GM23338 (cell line): ENCODE measurements around the gene KIAA1671. TPM values are rescaled to one million over a fixed set of nuclear protein-coding genes. Genes with fewer than 3 reads are reported as not detected.

ENCODE experiments used
- ATAC-seq: fragments of 200-7000 bp; cut with Tn5 transposase; 3 replicates; pipeline ENCODE4 v1.9.1; 2020
- DNase-seq: peaks from one replicate; pipeline ENCODE4 v3.0.0-alpha.2; 2015; ENCODE audit warnings: low spot score
- H2AFZ ChIP-seq: fragments of 200-600 bp; sonication (generic); 2 replicates; pipeline ENCODE4 v1.8.0; 2016; ENCODE audit warnings: antibody characterized with exemption, mild to moderate bottlenecking, moderate library complexity
- H3F3A ChIP-seq: fragments of 200-600 bp; sonication (generic); replicated peaks from 2 replicates; pipeline ENCODE4 v1.8.0; 2017; ENCODE audit warnings: antibody characterized with exemption, mixed run types, low read depth
- H3K27ac ChIP-seq: fragments of 200-600 bp; sonication (generic); 2 replicates; pipeline ENCODE4 v1.6.1; 2016; ENCODE audit warnings: low read depth
- H3K27me3 ChIP-seq: fragments of 200-600 bp; sonication (generic); 2 replicates; pipeline ENCODE4 v1.8.0; 2016; ENCODE audit warnings: mild to moderate bottlenecking, mixed run types, moderate library complexity; ENCODE audit not compliant: insufficient read depth
- H3K36me3 ChIP-seq: fragments of 200-600 bp; sonication (generic); 2 replicates; pipeline ENCODE4 v1.8.0; 2016; ENCODE audit warnings: mild to moderate bottlenecking; ENCODE audit not compliant: insufficient read depth
- H3K4me1 ChIP-seq: fragments of 200-600 bp; sonication (generic); 2 replicates; pipeline ENCODE4 v1.8.0; 2016; ENCODE audit warnings: mild to moderate bottlenecking, moderate library complexity; ENCODE audit not compliant: insufficient read depth
- H3K4me2 ChIP-seq: fragments of 200-600 bp; sonication (generic); 2 replicates; pipeline ENCODE4 v1.7.1; 2017; ENCODE audit warnings: mixed run types
- H3K4me3 ChIP-seq: fragments of 200-600 bp; sonication (generic); 2 replicates; pipeline ENCODE4 v1.6.1; 2016; ENCODE audit warnings: mixed run types
- H3K79me2 ChIP-seq: fragments of 200-600 bp; sonication (generic); replicated peaks from 2 replicates; pipeline ENCODE4 v1.8.0; 2017; ENCODE audit warnings: mild to moderate bottlenecking; ENCODE audit not compliant: insufficient read depth
- H3K9me2 ChIP-seq: fragments of 200-600 bp; sonication (generic); 2 replicates; pipeline ENCODE4 v1.8.0; 2017; ENCODE audit not compliant: insufficient read depth
- H4K20me1 ChIP-seq: fragments of 200-600 bp; sonication (generic); replicated peaks from 2 replicates; pipeline ENCODE4 v1.8.0; 2017; ENCODE audit warnings: mild to moderate bottlenecking; ENCODE audit not compliant: insufficient read depth
- H3K27ac Mint-ChIP-seq: 2 replicates; pipeline ENCODE4 v1.8.0; 2020; ENCODE audit warnings: inconsistent platforms, mild to moderate bottlenecking, moderate library complexity, mixed read lengths
- H3K27me3 Mint-ChIP-seq: 3 replicates; pipeline ENCODE4 v1.8.0; 2022; ENCODE audit warnings: low read depth, mild to moderate bottlenecking, moderate library complexity, mixed read lengths, inconsistent platforms; ENCODE audit not compliant: insufficient read depth, poor library complexity
- H3K36me3 Mint-ChIP-seq: 3 replicates; pipeline ENCODE4 v1.8.0; 2021; ENCODE audit warnings: low read depth, mild to moderate bottlenecking, inconsistent platforms, moderate library complexity, mixed read lengths
- H3K4me1 Mint-ChIP-seq: 3 replicates; pipeline ENCODE4 v1.8.0; 2020; ENCODE audit warnings: mild to moderate bottlenecking, inconsistent platforms, mixed read lengths
- H3K4me3 Mint-ChIP-seq: 3 replicates; pipeline ENCODE4 v1.8.0; 2021; ENCODE audit warnings: moderate library complexity, mild to moderate bottlenecking, inconsistent platforms, mixed read lengths
- H3K9me3 Mint-ChIP-seq: 3 replicates; pipeline ENCODE4 v1.8.0; 2020; ENCODE audit warnings: moderate library complexity, mild to moderate bottlenecking, inconsistent platforms, mixed read lengths
- CREB1 ChIP-seq: fragments of 250-450 bp; sonication (Bioruptor Pico); IDR thresholded peaks from 2 replicates; pipeline ENCODE4 v1.5.0; 2020; ENCODE audit warnings: low read depth, mild to moderate bottlenecking, moderate library complexity
- EZH2 ChIP-seq: fragments of 200-600 bp; sonication (generic); IDR thresholded peaks from one replicate; pipeline ENCODE4 v1.8.0; 2017; ENCODE audit warnings: antibody characterized with exemption, mild to moderate bottlenecking, low read depth; ENCODE audit not compliant: unreplicated experiment
- JUNB ChIP-seq: IDR thresholded peaks from one replicate; pipeline ENCODE4 v1.6.1; 2016; ENCODE audit warnings: antibody characterized with exemption; ENCODE audit not compliant: unreplicated experiment
- NANOG ChIP-seq: IDR thresholded peaks from 2 replicates; pipeline ENCODE4 v1.6.1; 2016; ENCODE audit warnings: antibody characterized with exemption, borderline replicate concordance
- STAT1 ChIP-seq: IDR thresholded peaks from one replicate; pipeline ENCODE4 v1.6.1; 2016; ENCODE audit warnings: antibody characterized with exemption; ENCODE audit not compliant: unreplicated experiment
- ZNF331 ChIP-seq: fragments of 250-450 bp; sonication (Bioruptor Pico); IDR thresholded peaks from 2 replicates; pipeline ENCODE4 v1.5.0; 2020; ENCODE audit warnings: low read depth, mild to moderate bottlenecking, moderate library complexity
- polyA plus RNA-seq: library from polyadenylated mRNA; unstranded; fragments of >200 nt; fragmentation: Nextera tagmentation; extraction: Ambion mirVana; gene quantifications from 2 replicates; pipeline ENCODE4 v1.2.1, GENCODE V29; 2016
- total RNA-seq: library from RNA; depleted of rRNA; stranded (reverse); fragments of >200 nt; shearing (Covaris generic); gene quantifications from 2 replicates; pipeline ENCODE4 v1.2.3, GENCODE V29; 2014
- TF ChIP-seq, protein P1 (sequence below): fragments of 250-450 bp; sonication (Bioruptor Pico); IDR thresholded peaks from 2 replicates; pipeline ENCODE4 v1.5.0; 2020; ENCODE audit warnings: mild to moderate bottlenecking, moderate library complexity
- TF ChIP-seq, protein P2 (sequence below), 2 experiments: fragments of 200-600 bp in 1 of 2; sonication (generic) in 1 of 2; conservative IDR thresholded peaks; 2 replicates each; pipeline versions ENCODE4 v1.5.1 to v1.6.1; 2016 to 2017; ENCODE audit warnings: antibody characterized with exemption in 2 of 2, low read depth in 2 of 2, mild to moderate bottlenecking in 2 of 2, moderate library complexity in 1 of 2

KIAA1671 gene
- total and polyA plus RNA-seq, 2 experiments from 2014 or later, result 6.1 to 27.2 TPM

DNA sequence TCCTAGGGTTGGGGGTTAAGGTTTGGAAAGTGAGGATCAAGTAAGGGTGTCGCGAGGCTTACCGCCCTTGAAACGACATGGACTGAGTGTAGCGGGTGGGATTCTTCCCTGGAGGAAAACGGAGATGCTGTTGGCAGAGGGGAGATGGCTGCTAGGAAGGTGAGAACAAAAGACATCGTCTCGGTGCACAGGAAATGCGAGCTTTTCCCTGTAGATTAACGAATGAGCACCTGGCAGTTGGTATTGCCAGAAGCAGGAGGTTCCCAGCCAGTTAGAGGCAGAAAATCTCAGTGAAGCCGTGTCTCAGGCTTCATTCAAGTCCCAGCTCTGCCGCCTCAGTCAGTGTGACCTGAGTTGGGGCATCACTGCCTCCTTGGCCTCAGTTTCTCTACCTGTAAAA lies 4.6 kb upstream of the KIAA1671 start (continued):
- TF ChIP-seq, protein P1, sequence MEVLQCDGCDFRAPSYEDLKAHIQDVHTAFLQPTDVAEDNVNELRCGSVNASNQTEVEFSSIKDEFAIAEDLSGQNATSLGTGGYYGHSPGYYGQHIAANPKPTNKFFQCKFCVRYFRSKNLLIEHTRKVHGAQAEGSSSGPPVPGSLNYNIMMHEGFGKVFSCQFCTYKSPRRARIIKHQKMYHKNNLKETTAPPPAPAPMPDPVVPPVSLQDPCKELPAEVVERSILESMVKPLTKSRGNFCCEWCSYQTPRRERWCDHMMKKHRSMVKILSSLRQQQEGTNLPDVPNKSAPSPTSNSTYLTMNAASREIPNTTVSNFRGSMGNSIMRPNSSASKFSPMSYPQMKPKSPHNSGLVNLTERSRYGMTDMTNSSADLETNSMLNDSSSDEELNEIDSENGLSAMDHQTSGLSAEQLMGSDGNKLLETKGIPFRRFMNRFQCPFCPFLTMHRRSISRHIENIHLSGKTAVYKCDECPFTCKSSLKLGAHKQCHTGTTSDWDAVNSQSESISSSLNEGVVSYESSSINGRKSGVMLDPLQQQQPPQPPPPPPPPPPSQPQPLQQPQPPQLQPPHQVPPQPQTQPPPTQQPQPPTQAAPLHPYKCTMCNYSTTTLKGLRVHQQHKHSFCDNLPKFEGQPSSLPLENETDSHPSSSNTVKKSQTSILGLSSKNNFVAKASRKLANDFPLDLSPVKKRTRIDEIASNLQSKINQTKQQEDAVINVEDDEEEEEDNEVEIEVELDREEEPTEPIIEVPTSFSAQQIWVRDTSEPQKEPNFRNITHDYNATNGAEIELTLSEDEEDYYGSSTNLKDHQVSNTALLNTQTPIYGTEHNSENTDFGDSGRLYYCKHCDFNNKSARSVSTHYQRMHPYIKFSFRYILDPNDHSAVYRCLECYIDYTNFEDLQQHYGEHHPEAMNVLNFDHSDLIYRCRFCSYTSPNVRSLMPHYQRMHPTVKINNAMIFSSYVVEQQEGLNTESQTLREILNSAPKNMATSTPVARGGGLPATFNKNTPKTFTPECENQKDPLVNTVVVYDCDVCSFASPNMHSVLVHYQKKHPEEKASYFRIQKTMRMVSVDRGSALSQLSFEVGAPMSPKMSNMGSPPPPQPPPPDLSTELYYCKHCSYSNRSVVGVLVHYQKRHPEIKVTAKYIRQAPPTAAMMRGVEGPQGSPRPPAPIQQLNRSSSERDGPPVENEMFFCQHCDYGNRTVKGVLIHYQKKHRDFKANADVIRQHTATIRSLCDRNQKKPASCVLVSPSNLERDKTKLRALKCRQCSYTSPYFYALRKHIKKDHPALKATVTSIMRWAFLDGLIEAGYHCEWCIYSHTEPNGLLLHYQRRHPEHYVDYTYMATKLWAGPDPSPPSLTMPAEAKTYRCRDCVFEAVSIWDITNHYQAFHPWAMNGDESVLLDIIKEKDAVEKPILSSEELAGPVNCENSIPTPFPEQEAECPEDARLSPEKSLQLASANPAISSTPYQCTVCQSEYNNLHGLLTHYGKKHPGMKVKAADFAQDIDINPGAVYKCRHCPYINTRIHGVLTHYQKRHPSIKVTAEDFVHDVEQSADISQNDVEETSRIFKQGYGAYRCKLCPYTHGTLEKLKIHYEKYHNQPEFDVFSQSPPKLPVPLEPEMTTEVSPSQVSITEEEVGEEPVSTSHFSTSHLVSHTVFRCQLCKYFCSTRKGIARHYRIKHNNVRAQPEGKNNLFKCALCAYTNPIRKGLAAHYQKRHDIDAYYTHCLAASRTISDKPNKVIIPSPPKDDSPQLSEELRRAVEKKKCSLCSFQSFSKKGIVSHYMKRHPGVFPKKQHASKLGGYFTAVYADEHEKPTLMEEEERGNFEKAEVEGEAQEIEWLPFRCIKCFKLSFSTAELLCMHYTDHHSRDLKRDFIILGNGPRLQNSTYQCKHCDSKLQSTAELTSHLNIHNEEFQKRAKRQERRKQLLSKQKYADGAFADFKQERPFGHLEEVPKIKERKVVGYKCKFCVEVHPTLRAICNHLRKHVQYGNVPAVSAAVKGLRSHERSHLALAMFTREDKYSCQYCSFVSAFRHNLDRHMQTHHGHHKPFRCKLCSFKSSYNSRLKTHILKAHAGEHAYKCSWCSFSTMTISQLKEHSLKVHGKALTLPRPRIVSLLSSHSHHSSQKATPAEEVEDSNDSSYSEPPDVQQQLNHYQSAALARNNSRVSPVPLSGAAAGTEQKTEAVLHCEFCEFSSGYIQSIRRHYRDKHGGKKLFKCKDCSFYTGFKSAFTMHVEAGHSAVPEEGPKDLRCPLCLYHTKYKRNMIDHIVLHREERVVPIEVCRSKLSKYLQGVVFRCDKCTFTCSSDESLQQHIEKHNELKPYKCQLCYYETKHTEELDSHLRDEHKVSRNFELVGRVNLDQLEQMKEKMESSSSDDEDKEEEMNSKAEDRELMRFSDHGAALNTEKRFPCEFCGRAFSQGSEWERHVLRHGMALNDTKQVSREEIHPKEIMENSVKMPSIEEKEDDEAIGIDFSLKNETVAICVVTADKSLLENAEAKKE (CRISPR knock-in tag), result no peak
- TF ChIP-seq ZNF331 (CRISPR knock-in tag) (no peak), JUNB (no peak), EZH2 (no peak), STAT1 (no peak)

DNA sequence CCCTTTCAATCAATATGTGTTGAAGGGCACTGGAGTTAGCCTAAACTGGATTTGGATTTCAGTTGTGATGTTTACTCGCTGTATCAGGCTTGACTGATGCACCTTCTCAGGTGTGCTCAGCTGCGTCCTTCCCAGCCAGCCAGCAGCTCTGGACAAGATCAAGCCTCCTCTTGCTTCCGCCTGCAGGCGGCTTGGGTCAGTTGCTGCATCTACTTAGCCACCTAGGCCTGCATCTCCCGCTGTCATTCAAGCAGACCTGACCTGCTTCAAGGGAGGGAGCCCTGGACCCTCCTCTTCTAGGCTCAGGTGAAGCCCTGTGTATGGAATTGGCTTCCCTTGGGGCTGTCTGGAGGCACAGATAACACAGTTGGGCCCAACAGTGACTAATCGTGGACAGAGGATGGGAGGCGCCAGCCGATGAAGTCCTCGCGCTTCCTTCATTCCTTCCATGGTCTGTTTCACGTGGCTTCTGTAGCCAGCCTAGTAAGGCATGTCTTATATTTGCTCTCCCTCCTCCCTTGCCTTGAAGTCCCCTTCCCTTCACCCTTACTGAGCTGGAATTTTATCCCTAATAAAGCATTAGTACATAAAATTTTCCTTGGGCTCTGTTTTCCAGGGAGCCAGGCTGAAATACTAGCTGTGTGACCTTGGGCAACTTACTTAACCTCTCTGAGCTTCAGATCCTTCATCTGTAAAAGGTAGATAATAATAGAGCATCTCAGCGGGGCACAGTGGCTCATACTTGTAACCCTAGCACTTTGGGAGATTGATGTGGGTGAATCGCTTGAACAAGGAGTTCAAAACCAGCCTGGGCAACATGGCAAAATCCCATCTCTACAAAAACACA lies 3.9 kb upstream of the KIAA1671 start:
- Histone ChIP-seq H3K27ac (peak overlapping the region; percentile 78), H4K20me1 (no peaks in the 10 kb centered on the region), H3K27me3 (no peaks in the 10 kb centered on the region; the same call in 1 of the 2 replicates), H3K9me2 (no peaks in the 10 kb centered on the region), H3K4me2 (peak overlapping the region; percentile 49; the same call in 1 of the 2 replicates), H3K36me3 (no peaks in the 10 kb centered on the region), H3K4me3 (no peak overlapping the region), H3K4me1 (peaks cover 19% of the 10 kb centered on the region; the same call in 1 of the 2 replicates), H2AFZ (peak overlapping the region; percentile 34; the same call in 1 of the 2 replicates), H3F3A (peaks cover 6% of the 10 kb centered on the region; the same call in 1 of the 2 replicates), H3K79me2 (no peaks in the 10 kb centered on the region)
- no peak; the same call in 2 of the 3 replicates for ATAC-seq
- Mint-ChIP-seq H3K27ac (peak overlapping the region; percentile 90), H3K4me1 (peaks cover 36% of the 10 kb centered on the region), H3K9me3 (no peaks in the 10 kb centered on the region), H3K27me3 (peaks cover 17% of the 10 kb centered on the region), H3K4me3 (no peak overlapping the region), H3K36me3 (0 out of 3 replicates have a peak, but pooled peaks cover 3% of the 10 kb centered on the region)
- peak; percentile 58 for DNase-seq
- TF ChIP-seq NANOG (no peak), CREB1 (no peak)
- TF ChIP-seq, protein P2, sequence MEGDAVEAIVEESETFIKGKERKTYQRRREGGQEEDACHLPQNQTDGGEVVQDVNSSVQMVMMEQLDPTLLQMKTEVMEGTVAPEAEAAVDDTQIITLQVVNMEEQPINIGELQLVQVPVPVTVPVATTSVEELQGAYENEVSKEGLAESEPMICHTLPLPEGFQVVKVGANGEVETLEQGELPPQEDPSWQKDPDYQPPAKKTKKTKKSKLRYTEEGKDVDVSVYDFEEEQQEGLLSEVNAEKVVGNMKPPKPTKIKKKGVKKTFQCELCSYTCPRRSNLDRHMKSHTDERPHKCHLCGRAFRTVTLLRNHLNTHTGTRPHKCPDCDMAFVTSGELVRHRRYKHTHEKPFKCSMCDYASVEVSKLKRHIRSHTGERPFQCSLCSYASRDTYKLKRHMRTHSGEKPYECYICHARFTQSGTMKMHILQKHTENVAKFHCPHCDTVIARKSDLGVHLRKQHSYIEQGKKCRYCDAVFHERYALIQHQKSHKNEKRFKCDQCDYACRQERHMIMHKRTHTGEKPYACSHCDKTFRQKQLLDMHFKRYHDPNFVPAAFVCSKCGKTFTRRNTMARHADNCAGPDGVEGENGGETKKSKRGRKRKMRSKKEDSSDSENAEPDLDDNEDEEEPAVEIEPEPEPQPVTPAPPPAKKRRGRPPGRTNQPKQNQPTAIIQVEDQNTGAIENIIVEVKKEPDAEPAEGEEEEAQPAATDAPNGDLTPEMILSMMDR (conservative IDR thresholded peaks at IDR 0.05; ENCODE audit: low read depth in 2 of 2), result peak; percentile 13 to 14; a peak in 1 of 4 replicates
